ENCODE measurements around the gene SVOPL. TPM values are rescaled to one million over a fixed set of nuclear protein-coding genes. Genes with fewer than 3 reads are reported as not detected.
"Not testable (repeated sequence)": the region's sequence is repeated elsewhere in the genome, so short reads cannot be mapped to it uniquely, and the experiment has no call there.

The SVOPL gene, protein sequence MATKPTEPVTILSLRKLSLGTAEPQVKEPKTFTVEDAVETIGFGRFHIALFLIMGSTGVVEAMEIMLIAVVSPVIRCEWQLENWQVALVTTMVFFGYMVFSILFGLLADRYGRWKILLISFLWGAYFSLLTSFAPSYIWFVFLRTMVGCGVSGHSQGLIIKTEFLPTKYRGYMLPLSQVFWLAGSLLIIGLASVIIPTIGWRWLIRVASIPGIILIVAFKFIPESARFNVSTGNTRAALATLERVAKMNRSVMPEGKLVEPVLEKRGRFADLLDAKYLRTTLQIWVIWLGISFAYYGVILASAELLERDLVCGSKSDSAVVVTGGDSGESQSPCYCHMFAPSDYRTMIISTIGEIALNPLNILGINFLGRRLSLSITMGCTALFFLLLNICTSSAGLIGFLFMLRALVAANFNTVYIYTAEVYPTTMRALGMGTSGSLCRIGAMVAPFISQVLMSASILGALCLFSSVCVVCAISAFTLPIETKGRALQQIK
- total RNA-seq (2014; rRNA removed; shearing (Covaris generic)), result not detected in 2 replicates

- Histone ChIP-seq H3K36me3 (no peaks in the 10 kb centered on the region), H3K4me1 (replicated peaks) (no peaks in the 10 kb centered on the region), H3K9me3 (replicated peaks) (no peaks in the 10 kb centered on the region), H3K27ac (no peak within 1 kb of the TSS), H3K27me3 (replicated peaks) (no peaks in the 10 kb centered on the region), H3K4me3 (no peak within 1 kb of the TSS)
- DNase-seq (ENCODE audit: low read depth in 1 of 2, low spot score in 2 of 2), result no peak
Measured at GRCh38 chr7:138700857-138701536, at the start of gene SVOPL. Gene SVOPL, minus strand, starts transcription at chr7:138701362. Its CDS starts 22,317 bp downstream, at chr7:138679045.

DNA sequence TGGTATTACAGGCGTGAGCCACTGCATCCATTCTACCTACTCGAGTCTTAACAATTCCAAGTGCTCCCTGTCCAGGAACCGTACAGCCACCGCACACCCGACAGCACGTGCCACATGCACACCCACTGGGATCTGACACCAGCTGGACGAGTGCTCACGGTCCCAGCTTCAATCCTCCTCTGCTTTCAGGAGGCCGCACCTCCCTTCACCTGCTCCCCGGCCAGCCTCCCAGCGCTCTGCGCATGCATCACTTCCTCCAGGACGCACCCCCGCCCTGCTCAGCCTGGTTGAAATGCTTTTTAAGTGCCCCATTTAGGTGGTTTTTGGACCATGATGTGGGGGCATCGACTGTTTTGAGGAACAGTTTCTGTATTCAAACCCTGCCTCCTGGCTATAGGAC, 49.3 kb upstream of the SVOPL start:
- H3K27ac ChIP-seq, result no peak overlapping the region
- H3K4me1 ChIP-seq (replicated peaks), result no peaks in the 10 kb centered on the region
- no peak for DNase-seq (ENCODE audit: low read depth in 1 of 2, low spot score in 2 of 2)
- H3K9me3 ChIP-seq (replicated peaks), result no peaks in the 10 kb centered on the region
- no peaks in the 10 kb centered on the region for H3K27me3 ChIP-seq (replicated peaks)
- H3K4me3 ChIP-seq, result no peak overlapping the region
- H3K36me3 ChIP-seq, result no peaks in the 10 kb centered on the region

- Histone ChIP-seq H3K36me3 (no peaks in the 10 kb centered on the region), H3K9me3 (replicated peaks) (no peaks in the 10 kb centered on the region; the same call in 1 of the 2 replicates), H3K27ac (no peak overlapping the region), H3K4me1 (replicated peaks) (no peaks in the 10 kb centered on the region), H3K4me3 (no peak overlapping the region), H3K27me3 (replicated peaks) (no peaks in the 10 kb centered on the region)
- DNase-seq (ENCODE audit: low read depth in 1 of 2, low spot score in 2 of 2), result no peak
Measured at GRCh38 chr7:138749960-138750359, 48.8 kb upstream of the SVOPL start.

DNA sequence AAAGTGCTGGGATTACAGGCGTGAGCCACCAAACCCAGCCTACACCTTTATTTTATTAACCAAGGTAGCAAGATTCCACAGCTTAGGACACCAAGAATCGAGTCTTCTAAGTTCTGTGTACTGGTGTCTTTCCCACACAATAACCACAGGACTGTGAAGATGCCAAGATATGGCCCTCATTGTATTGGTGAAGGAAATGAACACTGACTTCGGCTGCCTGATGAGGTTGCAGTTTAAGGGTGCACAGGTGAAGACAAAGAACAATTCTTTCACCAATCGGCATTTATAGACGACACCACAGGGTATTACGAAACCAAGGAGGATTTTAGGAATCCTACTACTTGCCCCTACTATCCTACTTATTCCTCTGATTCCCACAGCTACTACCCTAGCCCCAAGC, 47.5 kb upstream of the SVOPL start:
- H3K36me3 ChIP-seq, result no peaks in the 10 kb centered on the region
- no peak overlapping the region for H3K27ac ChIP-seq
- no peak for DNase-seq (ENCODE audit: low read depth in 1 of 2, low spot score in 2 of 2)
- H3K4me1 ChIP-seq (replicated peaks), result no peaks in the 10 kb centered on the region
- H3K4me3 ChIP-seq, result no peak overlapping the region
- H3K27me3 ChIP-seq (replicated peaks), result no peaks in the 10 kb centered on the region
- no peaks in the 10 kb centered on the region; the same call in 1 of the 2 replicates for H3K9me3 ChIP-seq (replicated peaks)

GRCh38 chr7:138746073-138746472, 44.9 kb upstream of the SVOPL start:
- H3K4me1 ChIP-seq (replicated peaks), result no peaks in the 10 kb centered on the region
- H3K4me3 ChIP-seq, result no peak overlapping the region
- H3K27me3 ChIP-seq (replicated peaks), result no peaks in the 10 kb centered on the region
- no peaks in the 10 kb centered on the region for H3K36me3 ChIP-seq
- H3K27ac ChIP-seq, result no peak overlapping the region
- no peaks in the 10 kb centered on the region; the same call in 1 of the 2 replicates for H3K9me3 ChIP-seq (replicated peaks)
- DNase-seq (ENCODE audit: low read depth in 1 of 2, low spot score in 2 of 2), result no peak

- H3K36me3 ChIP-seq, result no peaks in the 10 kb centered on the region
- no peaks in the 10 kb centered on the region for H3K4me1 ChIP-seq (replicated peaks)
- no peak overlapping the region for H3K27ac ChIP-seq
- no peaks in the 10 kb centered on the region for H3K27me3 ChIP-seq (replicated peaks)
- no peaks in the 10 kb centered on the region; the same call in 1 of the 2 replicates for H3K9me3 ChIP-seq (replicated peaks)
- DNase-seq (ENCODE audit: low read depth in 1 of 2, low spot score in 2 of 2), result no peak
- no peak overlapping the region for H3K4me3 ChIP-seq
Measured at GRCh38 chr7:138745189-138745588, 44.0 kb upstream of the SVOPL start.

DNA sequence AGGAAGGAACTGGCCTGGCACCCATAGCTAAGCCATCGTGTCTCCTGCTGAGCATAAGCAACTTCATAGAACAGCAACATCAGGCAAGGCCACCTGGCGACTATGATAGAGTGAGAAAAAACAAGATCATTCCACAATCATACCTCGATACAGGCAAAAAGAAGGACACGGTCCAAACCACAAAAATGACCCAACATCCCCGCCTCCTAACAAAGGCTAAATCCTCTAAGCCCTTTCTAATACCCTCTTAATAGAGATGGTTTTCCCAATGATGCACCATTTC, 40.2 kb upstream of the SVOPL start:
- Histone ChIP-seq H3K4me1 (replicated peaks) (no peaks in the 10 kb centered on the region), H3K4me3 (no peak overlapping the region), H3K27me3 (replicated peaks) (no peaks in the 10 kb centered on the region), H3K27ac (no peak overlapping the region), H3K36me3 (no peaks in the 10 kb centered on the region), H3K9me3 (replicated peaks) (no peaks in the 10 kb centered on the region; the same call in 1 of the 2 replicates)
- DNase-seq (ENCODE audit: low read depth in 1 of 2, low spot score in 2 of 2), result no peak

DNA sequence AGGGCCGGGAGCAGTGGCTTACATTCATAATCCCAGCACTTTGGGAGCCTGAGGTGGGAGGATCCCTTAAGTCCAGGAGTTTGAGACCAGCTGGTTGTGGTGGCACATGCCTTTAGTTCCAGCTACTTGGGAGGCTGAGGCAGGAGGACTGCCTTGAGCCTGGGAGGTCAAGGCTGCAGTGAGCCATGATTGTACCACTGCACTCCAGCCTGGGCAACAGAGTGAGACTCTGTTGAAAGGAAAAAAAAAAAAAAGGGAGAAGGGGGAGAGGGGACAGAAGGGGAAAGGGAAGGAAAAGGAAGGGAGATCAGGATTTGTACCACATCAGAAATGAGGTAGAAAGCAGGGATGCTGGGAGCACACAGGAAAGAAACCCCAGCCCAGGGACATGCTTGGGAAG, 38.7 kb upstream of the SVOPL start:
- no peak for DNase-seq (ENCODE audit: low read depth in 1 of 2, low spot score in 2 of 2)
- Histone ChIP-seq H3K4me3 (no peak overlapping the region), H3K9me3 (replicated peaks) (no peaks in the 10 kb centered on the region; the same call in 1 of the 2 replicates), H3K27ac (no peak overlapping the region), H3K4me1 (replicated peaks) (no peaks in the 10 kb centered on the region), H3K36me3 (no peaks in the 10 kb centered on the region), H3K27me3 (replicated peaks) (no peaks in the 10 kb centered on the region)

GRCh38 chr7:138738551-138739335, 37.6 kb upstream of the SVOPL start:
- Histone ChIP-seq H3K4me3 (no peak overlapping the region), H3K4me1 (replicated peaks) (no peaks in the 10 kb centered on the region), H3K27me3 (replicated peaks) (no peaks in the 10 kb centered on the region), H3K36me3 (no peaks in the 10 kb centered on the region), H3K9me3 (replicated peaks) (no peaks in the 10 kb centered on the region), H3K27ac (no peak overlapping the region)
- DNase-seq (ENCODE audit: low read depth in 1 of 2, low spot score in 2 of 2), result peak; percentile 58 to 59

- Histone ChIP-seq H3K4me1 (replicated peaks) (no peaks in the 10 kb centered on the region), H3K27me3 (replicated peaks) (no peaks in the 10 kb centered on the region), H3K27ac (no peak overlapping the region), H3K4me3 (no peak overlapping the region), H3K9me3 (replicated peaks) (no peaks in the 10 kb centered on the region), H3K36me3 (no peaks in the 10 kb centered on the region)
- no peak for DNase-seq (ENCODE audit: low read depth in 1 of 2, low spot score in 2 of 2)
Measured at GRCh38 chr7:138738114-138738513, 37.0 kb upstream of the SVOPL start.

DNA sequence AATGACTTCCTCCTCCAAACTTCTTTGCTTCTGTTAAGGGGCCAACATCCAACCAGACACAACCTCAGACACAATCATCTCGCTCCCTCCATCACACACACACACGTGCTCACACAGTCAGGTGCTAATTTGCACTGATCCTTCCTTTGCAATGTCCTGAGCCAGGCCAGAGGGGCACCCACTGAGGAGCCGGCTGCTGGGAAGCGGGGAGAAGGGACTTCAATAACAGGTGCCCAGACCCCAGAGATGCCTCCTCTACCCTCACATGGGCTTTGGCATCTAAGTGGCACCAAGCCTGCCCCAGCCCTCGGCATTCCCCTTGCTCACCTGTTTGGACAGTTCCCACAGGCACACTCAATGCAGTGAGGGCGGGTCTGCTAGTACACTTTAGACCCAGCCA, 34.2 kb upstream of the SVOPL start:
- no peaks in the 10 kb centered on the region for H3K27me3 ChIP-seq (replicated peaks)
- no peaks in the 10 kb centered on the region for H3K9me3 ChIP-seq (replicated peaks)
- H3K4me3 ChIP-seq, result no peak overlapping the region
- H3K4me1 ChIP-seq (replicated peaks), result no peaks in the 10 kb centered on the region
- H3K36me3 ChIP-seq, result no peaks in the 10 kb centered on the region
- DNase-seq (ENCODE audit: low read depth in 1 of 2, low spot score in 2 of 2), result no peak
- no peak overlapping the region for H3K27ac ChIP-seq

GRCh38 chr7:138731733-138732132, 30.6 kb upstream of the SVOPL start:
- H3K9me3 ChIP-seq (replicated peaks); H3K4me1 ChIP-seq (replicated peaks); H3K4me3 ChIP-seq; DNase-seq (ENCODE audit: low read depth in 1 of 2, low spot score in 2 of 2); H3K36me3 ChIP-seq; H3K27me3 ChIP-seq (replicated peaks); H3K27ac ChIP-seq: not testable (repeated sequence)

DNA sequence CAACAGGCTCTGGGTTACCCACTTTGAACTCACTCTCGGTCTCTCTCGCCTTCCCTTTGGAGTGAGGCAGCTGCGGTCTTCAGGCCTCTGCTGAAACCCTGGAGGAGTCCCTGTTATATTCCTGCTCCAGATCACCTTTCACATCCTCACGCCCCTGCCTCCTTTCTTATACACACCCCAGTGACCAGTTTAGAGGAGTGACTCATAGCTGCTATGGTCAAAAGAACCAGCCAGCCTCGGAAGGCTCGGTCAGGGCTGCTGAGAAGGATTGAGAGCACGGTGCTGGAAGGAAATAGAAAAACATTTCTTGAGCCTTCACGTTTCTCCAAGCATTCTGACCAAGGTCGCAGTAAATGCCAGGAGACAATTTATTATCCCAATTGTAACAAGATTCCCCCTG, 28.3 kb upstream of the SVOPL start:
- Histone ChIP-seq H3K27ac (no peak overlapping the region), H3K27me3 (replicated peaks) (no peaks in the 10 kb centered on the region), H3K4me1 (replicated peaks) (no peaks in the 10 kb centered on the region), H3K9me3 (replicated peaks) (no peaks in the 10 kb centered on the region), H3K36me3 (no peaks in the 10 kb centered on the region), H3K4me3 (no peak overlapping the region)
- DNase-seq (ENCODE audit: low read depth in 1 of 2, low spot score in 2 of 2), result no peak

Data from SJSA1 (cell line).